Fibroblast of pulmonary artery (primary cell): Measurements from ENCODE around the gene MCAT.

Experiments used
- DNase-seq: peaks from one replicate; pipeline ENCODE4 v3.0.0-alpha.2; 2010; ENCODE audit warnings: low read depth
- H3K4me3 ChIP-seq: replicated peaks from 2 replicates; pipeline ENCODE4 v1.5.1; 2011; ENCODE audit warnings: low read depth, mild to moderate bottlenecking, control low read depth, low read length, moderate library complexity
- TF ChIP-seq, protein P1 (sequence below): IDR thresholded peaks from 2 replicates; pipeline ENCODE4 v1.5.1; 2011; ENCODE audit warnings: mild to moderate bottlenecking, control low read depth, low read length, inconsistent platforms; ENCODE audit errors: missing control alignments

The MCAT gene

DNA sequence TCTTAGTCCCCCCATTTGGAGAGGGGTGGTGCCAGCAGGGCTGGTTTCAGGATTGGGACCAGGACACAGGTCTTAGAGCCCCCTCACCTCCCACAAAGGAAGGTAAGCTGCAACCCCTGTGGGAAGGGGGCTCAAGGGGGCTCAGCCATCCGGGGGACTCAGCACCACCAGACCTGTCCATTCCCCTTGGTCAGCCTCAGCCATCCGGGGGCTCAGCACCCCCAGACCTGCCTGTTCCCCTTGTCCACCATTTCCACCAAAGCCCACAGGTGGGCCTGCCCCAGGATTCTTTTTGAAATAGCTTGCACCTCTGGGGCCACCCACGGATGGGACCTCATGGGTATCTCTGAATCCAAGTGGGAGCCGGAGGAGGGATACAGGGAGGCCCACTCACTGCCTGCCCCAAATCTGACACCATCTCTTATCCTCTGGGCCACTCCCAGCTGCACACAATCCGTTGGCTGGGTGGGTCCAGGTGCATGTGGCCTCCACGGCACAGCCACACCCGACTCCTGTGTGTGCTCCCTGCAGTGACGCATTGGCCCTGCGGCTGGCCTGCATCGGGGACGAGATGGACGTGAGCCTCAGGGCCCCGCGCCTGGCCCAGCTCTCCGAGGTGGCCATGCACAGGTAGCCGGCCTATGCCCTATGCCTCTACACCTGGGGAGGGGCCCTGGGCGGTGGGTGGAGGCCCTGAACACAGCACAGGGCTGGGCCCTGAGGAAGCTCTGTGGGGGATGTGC lies 15.9 kb downstream of the MCAT start:
- TF ChIP-seq, protein P1, sequence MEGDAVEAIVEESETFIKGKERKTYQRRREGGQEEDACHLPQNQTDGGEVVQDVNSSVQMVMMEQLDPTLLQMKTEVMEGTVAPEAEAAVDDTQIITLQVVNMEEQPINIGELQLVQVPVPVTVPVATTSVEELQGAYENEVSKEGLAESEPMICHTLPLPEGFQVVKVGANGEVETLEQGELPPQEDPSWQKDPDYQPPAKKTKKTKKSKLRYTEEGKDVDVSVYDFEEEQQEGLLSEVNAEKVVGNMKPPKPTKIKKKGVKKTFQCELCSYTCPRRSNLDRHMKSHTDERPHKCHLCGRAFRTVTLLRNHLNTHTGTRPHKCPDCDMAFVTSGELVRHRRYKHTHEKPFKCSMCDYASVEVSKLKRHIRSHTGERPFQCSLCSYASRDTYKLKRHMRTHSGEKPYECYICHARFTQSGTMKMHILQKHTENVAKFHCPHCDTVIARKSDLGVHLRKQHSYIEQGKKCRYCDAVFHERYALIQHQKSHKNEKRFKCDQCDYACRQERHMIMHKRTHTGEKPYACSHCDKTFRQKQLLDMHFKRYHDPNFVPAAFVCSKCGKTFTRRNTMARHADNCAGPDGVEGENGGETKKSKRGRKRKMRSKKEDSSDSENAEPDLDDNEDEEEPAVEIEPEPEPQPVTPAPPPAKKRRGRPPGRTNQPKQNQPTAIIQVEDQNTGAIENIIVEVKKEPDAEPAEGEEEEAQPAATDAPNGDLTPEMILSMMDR: no peak
- DNase-seq: no peak
- H3K4me3 ChIP-seq: no peak overlapping the region

DNA sequence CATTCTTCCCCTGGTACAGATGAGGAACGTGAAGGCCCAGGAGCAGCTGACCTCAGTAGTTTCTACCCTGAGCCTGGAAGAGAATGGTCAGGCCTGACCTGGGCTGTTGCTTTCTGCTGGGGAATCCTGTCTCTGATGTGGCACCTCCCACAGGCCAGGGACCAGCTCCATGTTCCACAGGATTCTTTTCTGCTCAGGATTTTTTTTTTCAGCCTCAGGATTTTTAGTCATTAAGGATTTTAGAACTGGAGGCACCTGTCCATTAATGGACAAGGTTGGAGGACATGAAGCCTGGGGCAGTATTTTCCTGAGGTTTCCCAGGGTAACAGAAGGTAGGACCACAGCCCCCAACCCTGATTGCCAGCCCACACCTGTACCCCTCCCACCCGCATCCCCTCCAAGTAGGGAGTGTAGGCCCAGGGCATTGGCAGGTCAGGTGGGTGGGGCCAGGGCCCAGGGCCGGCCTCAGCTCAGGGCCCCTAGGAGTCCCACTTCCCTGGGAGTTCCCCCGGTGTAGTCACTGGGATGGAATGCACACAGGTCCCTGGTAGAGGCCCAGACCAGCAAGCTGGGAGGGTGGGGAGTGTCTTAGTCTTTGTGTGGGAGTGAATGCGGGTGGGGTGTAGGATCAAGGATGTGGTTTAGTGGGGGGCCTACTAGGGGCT lies 16.6 kb downstream of the MCAT start:
- peak; percentile 78 for DNase-seq
- no peak overlapping the region for H3K4me3 ChIP-seq
- TF ChIP-seq, protein P1: no peak

DNA sequence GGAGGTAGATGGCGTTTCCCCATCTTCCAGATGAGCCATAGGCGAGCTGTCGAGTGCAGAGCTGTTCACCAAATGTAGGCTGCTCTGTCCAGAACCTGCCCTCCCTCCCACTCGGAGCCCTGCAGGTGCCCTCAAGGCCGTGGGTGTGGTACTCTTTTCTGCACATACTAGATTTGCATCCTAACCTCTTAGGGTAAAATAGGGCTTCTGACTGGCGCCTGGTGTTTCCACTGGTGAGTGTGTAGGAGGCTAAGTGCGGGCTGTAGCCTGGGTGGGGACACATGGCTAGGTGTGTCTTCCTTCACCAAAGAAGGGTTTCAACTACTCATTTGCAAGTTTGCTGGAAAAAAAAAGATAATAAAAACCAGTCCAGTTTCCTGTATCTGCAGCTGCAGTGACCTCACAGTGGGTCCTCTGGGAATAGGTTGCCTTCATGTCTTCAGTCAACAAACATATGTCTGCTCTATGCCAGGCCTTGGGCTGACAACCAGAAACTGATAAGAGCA lies 24.2 kb downstream of the MCAT start:
- no peak for DNase-seq
- TF ChIP-seq, protein P1: no peak
- no peak overlapping the region for H3K4me3 ChIP-seq

DNA sequence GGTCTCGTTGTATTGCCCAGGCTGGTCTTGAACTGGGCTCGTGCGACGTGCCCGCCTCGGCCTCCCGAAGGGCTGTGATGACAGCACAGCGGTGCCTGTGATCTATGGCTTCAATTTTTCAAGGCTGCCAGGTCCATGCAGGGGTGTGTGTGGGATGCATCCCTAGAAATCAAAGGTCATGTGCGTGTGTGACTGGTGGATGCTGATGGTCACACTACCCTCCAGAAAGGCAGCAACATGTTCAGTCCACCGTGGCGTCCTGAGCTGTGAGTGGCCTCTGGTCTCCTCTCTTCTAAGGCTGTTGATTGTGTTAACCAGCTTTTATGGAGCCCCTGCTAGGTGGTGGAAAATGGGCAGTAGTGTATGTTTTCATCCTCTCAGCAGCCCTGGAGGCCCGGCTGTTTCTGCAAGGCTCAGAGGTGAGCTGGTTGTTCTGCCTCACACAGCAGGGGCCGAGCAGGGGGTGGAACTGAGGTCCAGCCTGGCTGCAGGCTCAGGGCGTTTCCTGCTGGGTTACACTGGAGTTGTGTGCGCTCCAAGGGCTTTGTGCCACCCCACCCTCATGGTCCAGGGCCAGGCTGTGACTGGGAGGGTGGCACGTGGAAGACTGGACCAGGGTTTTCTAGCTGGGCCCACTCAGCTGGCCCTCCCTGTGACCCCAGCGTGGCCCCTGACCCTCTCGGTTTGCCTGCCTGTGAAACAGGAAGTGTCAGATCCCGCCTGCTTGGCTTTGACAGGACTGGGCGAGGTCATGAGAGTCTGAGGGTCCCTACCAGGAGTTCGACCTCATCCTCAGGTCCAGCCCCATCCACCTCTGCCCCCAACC lies 25.0 kb downstream of the MCAT start:
- TF ChIP-seq, protein P1: no peak
- no peak overlapping the region for H3K4me3 ChIP-seq
- no peak for DNase-seq

DNA sequence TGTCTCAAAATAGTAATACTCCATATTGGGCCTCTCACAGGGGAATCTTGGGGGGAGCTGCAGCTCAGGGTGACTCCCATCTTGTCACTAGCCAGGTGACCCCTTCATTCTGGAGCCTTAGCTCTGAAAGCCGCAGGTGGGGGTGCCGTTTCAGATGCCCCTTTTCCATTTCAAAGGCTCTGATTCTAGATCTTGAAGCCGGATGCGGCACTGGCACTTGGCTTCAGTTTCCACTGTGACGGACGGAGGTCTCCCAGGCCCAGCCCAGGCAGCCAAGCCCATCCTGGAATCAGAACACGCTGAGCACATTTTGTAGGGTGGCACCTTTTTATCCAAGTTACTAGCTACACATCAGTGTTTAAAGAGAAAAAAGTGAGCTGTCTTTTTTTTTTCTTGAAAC lies 26.3 kb downstream of the MCAT start:
- TF ChIP-seq, protein P1: no peak
- no peak overlapping the region for H3K4me3 ChIP-seq
- no peak for DNase-seq

DNA sequence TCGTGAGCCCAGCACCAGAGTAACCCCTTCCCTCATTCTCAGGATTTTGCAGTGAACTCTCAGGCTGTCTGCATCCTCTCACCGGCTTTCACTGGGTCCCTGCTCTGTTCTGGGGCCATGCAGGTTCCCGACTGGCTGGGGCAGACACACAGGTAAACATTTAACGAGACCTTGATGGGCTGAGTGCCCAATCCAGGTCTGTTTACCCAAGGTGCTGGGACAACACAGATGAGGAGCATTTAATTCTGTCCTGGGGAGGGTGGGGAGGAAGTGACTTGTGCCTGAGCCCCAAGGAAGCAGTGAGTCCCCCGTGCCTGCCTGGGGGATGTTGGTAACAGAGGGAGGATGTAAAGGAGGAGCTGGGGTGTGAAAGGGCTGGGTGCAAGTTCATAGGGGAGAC lies 28.2 kb downstream of the MCAT start:
- TF ChIP-seq, protein P1: no peak
- no peak overlapping the region for H3K4me3 ChIP-seq
- DNase-seq: no peak
